T-helper 1 cell treated with Interleukin-12 subunit alpha and Interleukin-12 subunit beta and Interleukin-4 antibody, amounts not matched to agents 30 ng/mL and 1 ng/mL, for 36 hours (primary cell): ENCODE data around the gene IFT27. TPM values are rescaled to one million over a fixed set of nuclear protein-coding genes. Genes with fewer than 3 reads are reported as not detected.

Experiments
- intact Hi-C: fragments of 100-400 bp; cut with micrococcal nuclease; formaldehyde crosslinking; loops from one replicate; pipeline ENCODE4 v1.15.1; 2024
- total RNA-seq: library from RNA; stranded (reverse); gene quantifications from 2 replicates; pipeline ENCODE4 v1.2.3, GENCODE V29; 2022

IFT27 gene
- total RNA-seq, 1 donor from 2014 or later, result 28.0 TPM

GRCh38 chr22:36797374-36797773, 21.5 kb upstream of the IFT27 start:
- intact Hi-C loops, result no loop called here

GRCh38 chr22:36796552-36797175, 20.7 kb upstream of the IFT27 start:
- intact Hi-C loops, result no loop called here

GRCh38 chr22:36795633-36796032, 19.7 kb upstream of the IFT27 start:
- intact Hi-C loops, result no loop called here

- intact Hi-C loops, result loop anchor here (2.0 kb wide), 1 partner anchor 66 kb away; no protein-coding TSS in a partner anchor
Observed at GRCh38 chr22:36790648-36791047, 14.7 kb upstream of the IFT27 start.

GRCh38 chr22:36787204-36787988, 11.5 kb upstream of the IFT27 start:
- intact Hi-C loops, result no loop called here

GRCh38 chr22:36783743-36784142, 7.8 kb upstream of the IFT27 start:
- intact Hi-C loops, result loop anchor here (2.0 kb wide), 1 partner anchor 477 kb away; no protein-coding TSS in a partner anchor

GRCh38 chr22:36781656-36782627, 6.0 kb upstream of the IFT27 start:
- intact Hi-C loops, result loop anchor here (1.0 to 2.0 kb wide), 6 partner anchors 74 to 479 kb away; no protein-coding TSS in a partner anchor

- intact Hi-C loops, result loop anchor here (5.0 to 10.0 kb wide), 5 partner anchors 387 to 1029 kb away; partner anchors contain the start of genes APOL2, CDC42EP1, GCAT and RAC2
Observed at GRCh38 chr22:36778020-36778419, 2.1 kb upstream of the IFT27 start.

GRCh38 chr22:36776722-36777121, 803 bp upstream of the IFT27 start:
- intact Hi-C loops, result loop anchor here (1.0 to 10.0 kb wide), 17 partner anchors 19 to 1031 kb away; partner anchors contain the start of genes APOL2, CDC42EP1, EIF3D and GCAT

- intact Hi-C loops, result loop anchor here (5.0 to 10.0 kb wide), 5 partner anchors 389 to 1032 kb away; partner anchors contain the start of genes APOL2, CDC42EP1, GCAT and RAC2
Observed at GRCh38 chr22:36775586-36775963, 344 bp downstream of the IFT27 start.

- intact Hi-C loops, result loop anchor here (10.0 kb wide), 2 partner anchors 391 to 791 kb away; partner anchors contain the start of gene CDC42EP1
Observed at GRCh38 chr22:36773935-36774334, 2.0 kb downstream of the IFT27 start.

- intact Hi-C loops, result loop anchor here (10.0 kb wide), 2 partner anchors 392 to 792 kb away; partner anchors contain the start of gene CDC42EP1
Observed at GRCh38 chr22:36772451-36772850, 3.5 kb downstream of the IFT27 start.

- intact Hi-C loops, result loop anchor here (10.0 kb wide), 2 partner anchors 393 to 793 kb away; partner anchors contain the start of gene CDC42EP1
Observed at GRCh38 chr22:36771356-36772063, 4.4 kb downstream of the IFT27 start.

- intact Hi-C loops, result loop anchor here (10.0 kb wide), 2 partner anchors 394 to 794 kb away; partner anchors contain the start of gene CDC42EP1
Observed at GRCh38 chr22:36770513-36771231, 5.2 kb downstream of the IFT27 start.

- intact Hi-C loops, result loop anchor here (10.0 kb wide), 2 partner anchors 395 to 795 kb away; partner anchors contain the start of gene CDC42EP1
Observed at GRCh38 chr22:36769541-36770512, 6.1 kb downstream of the IFT27 start.

- intact Hi-C loops, result no loop called here
Observed at GRCh38 chr22:36768616-36769015, 7.3 kb downstream of the IFT27 start.

- intact Hi-C loops, result no loop called here
Observed at GRCh38 chr22:36768141-36768540, 7.8 kb downstream of the IFT27 start.
